IMR-90 (cell line): ENCODE results near the gene DOHH. TPM values are rescaled to one million over a fixed set of nuclear protein-coding genes. Genes with fewer than 3 reads are reported as not detected.
A peak's percentile ranks its signal among the peaks of the same experiment; 100 is the strongest.

Source experiments
- ATAC-seq: fragments of 200-7000 bp; cut with Tn5 transposase; 2 replicates; pipeline ENCODE4 v1.9.1; 2020; ENCODE audit warnings: low read depth, mild to moderate bottlenecking, moderate library complexity
- BruUV-seq: library from RNA; stranded (reverse); fragments of 400-500 nt; replicated peaks from 2 replicates; lab custom pipeline; 2021; lab: Mats Ljungman, UMichigan
- CTCF ChIA-PET: fragments of 300-600 bp; formaldehyde crosslinking; extraction: SDS; loops from one replicate; lab custom pipeline; 2021; ENCODE audit warnings: antibody characterized with exemption; lab: Yijun Ruan, JAX
- POLR2A ChIA-PET: fragments of 300-600 bp; sonication (Branson Sonifier 250); formaldehyde crosslinking; loops from one replicate; lab custom pipeline; 2022; ENCODE audit warnings: antibody characterized with exemption; ENCODE audit not compliant: unreplicated experiment; lab: Charles Lee
- DNase-seq: peaks from one replicate; pipeline ENCODE4 v3.0.0; 2013
- H2AFZ ChIP-seq: replicated peaks from 2 replicates; pipeline ENCODE3; 2013; ENCODE audit warnings: low read length, mild to moderate bottlenecking; ENCODE audit not compliant: poor library complexity
- H2AK5ac ChIP-seq: 2 replicates; pipeline ENCODE4 v1.6.1; 2013; ENCODE audit warnings: low read depth, low read length, inconsistent platforms
- H2AK9ac ChIP-seq: replicated peaks from 2 replicates; pipeline ENCODE3; 2013; ENCODE audit warnings: mild to moderate bottlenecking, low read depth, low read length, moderate library complexity; ENCODE audit not compliant: poor library complexity
- H2BK120ac ChIP-seq: 2 replicates; pipeline ENCODE4 v1.6.1; 2013; ENCODE audit warnings: low read depth, low read length, inconsistent platforms
- H2BK15ac ChIP-seq: 3 replicates; pipeline ENCODE4 v1.6.1; 2013; ENCODE audit warnings: low read depth, low read length, inconsistent platforms
- H2BK20ac ChIP-seq: 2 replicates; pipeline ENCODE4 v1.6.1; 2013; ENCODE audit warnings: low read depth, mild to moderate bottlenecking, inconsistent platforms, low read length, moderate library complexity
- H2BK5ac ChIP-seq: 2 replicates; pipeline ENCODE4 v1.6.1; 2013; ENCODE audit warnings: mild to moderate bottlenecking, low read depth, low read length, inconsistent platforms; ENCODE audit not compliant: poor library complexity, severe bottlenecking
- H3K14ac ChIP-seq: replicated peaks from 2 replicates; pipeline ENCODE4 v1.6.1; 2013; ENCODE audit warnings: low read depth, low read length, inconsistent platforms
- H3K18ac ChIP-seq: 2 replicates; pipeline ENCODE4 v1.6.1; 2013; ENCODE audit warnings: low read depth, low read length, control low read depth
- H3K23ac ChIP-seq: 2 replicates; pipeline ENCODE4 v1.6.1; 2013; ENCODE audit warnings: low read depth, low read length, inconsistent platforms
- H3K27ac ChIP-seq: 2 replicates; pipeline ENCODE4 v1.5.1; 2013; ENCODE audit warnings: mild to moderate bottlenecking, control low read depth, low read length; ENCODE audit not compliant: insufficient read depth
- H3K27me3 ChIP-seq: 2 replicates; pipeline ENCODE4 v1.6.1; 2013; ENCODE audit warnings: low read length; ENCODE audit not compliant: control insufficient read depth, insufficient read depth
- H3K36me3 ChIP-seq: 2 replicates; pipeline ENCODE4 v1.6.1; 2013; ENCODE audit warnings: low read length, mixed read lengths; ENCODE audit not compliant: control insufficient read depth, insufficient read depth
- H3K4ac ChIP-seq: 2 replicates; pipeline ENCODE4 v1.6.1; 2013; ENCODE audit warnings: low read depth, low read length, inconsistent platforms
- H3K4me1 ChIP-seq: 2 replicates; pipeline ENCODE4 v1.6.1; 2013; ENCODE audit warnings: low read length, mixed read lengths; ENCODE audit not compliant: control insufficient read depth, insufficient read depth
- H3K4me2 ChIP-seq: 2 replicates; pipeline ENCODE4 v1.6.1; 2013; ENCODE audit warnings: low read depth, mild to moderate bottlenecking, control low read depth, low read length, moderate library complexity
- H3K4me3 ChIP-seq: 2 replicates; pipeline ENCODE4 v1.5.1; 2013; ENCODE audit warnings: low read depth, mild to moderate bottlenecking, control low read depth, low read length, moderate library complexity; ENCODE audit not compliant: insufficient read depth
- H3K56ac ChIP-seq: 2 replicates; pipeline ENCODE4 v1.6.1; 2013; ENCODE audit warnings: low read length, inconsistent platforms; ENCODE audit not compliant: insufficient read depth; ENCODE audit errors: extremely low read depth
- H3K79me1 ChIP-seq, 2 experiments: 2 replicates each; pipeline ENCODE4 v1.6.1; 2013; ENCODE audit warnings: low read length in 2 of 2, inconsistent platforms in 1 of 2, low read depth in 1 of 2
- H3K9ac ChIP-seq: 2 replicates; pipeline ENCODE4 v1.6.1; 2013; ENCODE audit warnings: low read depth, low read length, control low read depth
- H3K9me1 ChIP-seq: 2 replicates; pipeline ENCODE4 v1.6.1; 2013; ENCODE audit warnings: low read length, inconsistent platforms; ENCODE audit not compliant: insufficient read depth
- H3K9me3 ChIP-seq: 2 replicates; pipeline ENCODE4 v1.6.1; 2013; ENCODE audit warnings: low read length; ENCODE audit not compliant: control insufficient read depth, insufficient read depth
- H4K20me1 ChIP-seq: 2 replicates; pipeline ENCODE4 v1.6.1; 2013; ENCODE audit warnings: low read length, inconsistent platforms; ENCODE audit not compliant: insufficient read depth
- H4K5ac ChIP-seq: 2 replicates; pipeline ENCODE4 v1.6.1; 2013; ENCODE audit warnings: mild to moderate bottlenecking, low read depth, low read length, control low read depth
- H4K8ac ChIP-seq, 2 experiments: 2 replicates each; pipeline ENCODE4 v1.6.1; 2013; ENCODE audit warnings: low read depth in 2 of 2, low read length in 2 of 2, control low read depth in 1 of 2, inconsistent platforms in 1 of 2
- H4K91ac ChIP-seq: 2 replicates; pipeline ENCODE4 v1.6.1; 2013; ENCODE audit warnings: low read depth, low read length, inconsistent platforms; ENCODE audit not compliant: insufficient read depth
- BHLHE40 ChIP-seq: fragments of 150-350 bp; IDR thresholded peaks from 2 replicates; pipeline ENCODE4 v1.6.1; 2016; ENCODE audit warnings: mild to moderate bottlenecking, low read depth, low read length
- CEBPB ChIP-seq: IDR thresholded peaks from 2 replicates; pipeline ENCODE4 v1.6.1; 2012; ENCODE audit warnings: low read depth, low read length, improper control_type of control experiment
- CHD1 ChIP-seq: IDR thresholded peaks from 2 replicates; pipeline ENCODE4 v1.6.1; 2012; ENCODE audit warnings: low read depth, low read length, improper control_type of control experiment
- MAFK ChIP-seq: IDR thresholded peaks from 2 replicates; pipeline ENCODE4 v1.6.1; 2012; ENCODE audit warnings: low read depth, low read length, improper control_type of control experiment
- MAZ ChIP-seq: IDR thresholded peaks from 2 replicates; pipeline ENCODE4 v1.6.1; 2012; ENCODE audit warnings: low read depth, mild to moderate bottlenecking, low read length, improper control_type of control experiment, moderate library complexity, borderline replicate concordance
- MXI1 ChIP-seq: IDR thresholded peaks from 2 replicates; pipeline ENCODE4 v1.6.1; 2012; ENCODE audit warnings: low read depth, mild to moderate bottlenecking, low read length, moderate library complexity, borderline replicate concordance
- POLR2A ChIP-seq: IDR thresholded peaks from 2 replicates; pipeline ENCODE4 v1.6.1; 2012; ENCODE audit warnings: mild to moderate bottlenecking, low read depth, low read length
- SMC3 ChIP-seq: fragments of 150-350 bp; IDR thresholded peaks from 2 replicates; pipeline ENCODE4 v1.6.1; 2016; ENCODE audit warnings: low read depth, mild to moderate bottlenecking, antibody characterized with exemption, low read length, moderate library complexity
- USF2 ChIP-seq: fragments of 150-350 bp; IDR thresholded peaks from 2 replicates; pipeline ENCODE4 v1.6.1; 2017; ENCODE audit warnings: mild to moderate bottlenecking, antibody characterized with exemption, low read length, low read depth
- WGBS, 2 experiments: methylation state at CpG; one replicate each; pipeline versions ENCODE4 v1.1.5 to v1.1.7; 2013; ENCODE audit warnings: missing lambda C conversion rate in 2 of 2; ENCODE audit not compliant: insufficient read length in 1 of 2; ENCODE audit errors: extremely low coverage in 2 of 2; 5-methylcytosine and 5-hydroxymethylcytosine counted together
- dilution Hi-C: fragments of 300-500 bp; cut with HindIII; formaldehyde crosslinking; loops from one replicate; pipeline ENCODE4 v1.14.3; 2018; ENCODE audit warnings: low sequenced_read_pairs; ENCODE audit not compliant: unreplicated experiment
- in situ Hi-C: fragments of 300-500 bp; cut with MboI; formaldehyde crosslinking; loops from 3 replicates; pipeline ENCODE4 v1.14.3; 2019; ENCODE audit warnings: low sequenced_read_pairs, inconsistent platforms, mixed read lengths
- intact Hi-C: fragments of 100-400 bp; cut with micrococcal nuclease; formaldehyde crosslinking; loops from 2 replicates; pipeline ENCODE4 v1.10.0; 2022
- polyA plus RNA-seq, 3 experiments: library from polyadenylated mRNA; depleted of rRNA; stranded (reverse); fragments of >200 nt; gene quantifications; 2 replicates each; pipeline ENCODE4 v1.2.3, GENCODE V29; 2012; ENCODE audit warnings: low replicate concordance in 1 of 3
- total RNA-seq: library from RNA; depleted of rRNA; stranded (reverse); fragments of >200 nt; gene quantifications from 2 replicates; pipeline ENCODE4 v1.2.3, GENCODE V29; 2012

The DOHH gene
- total and polyA plus RNA-seq, 2 of the 4 experiments (the other 2 are of a cell fraction) = 3.2 to 9.2 TPM

GRCh38 chr19:3459089-3459881 lies 41.2 kb downstream of the DOHH start:
- intact Hi-C loops = no loop called here
- no peaks in the 10 kb centered on the region for H3K27me3 ChIP-seq
- 0 out of 2 replicates have a peak overlapping the region, but pooled peaks have one; percentile 17 for H3K4me2 ChIP-seq

More at GRCh38 chr19:3459089-3459881, 41.2 kb downstream of the DOHH start:
- DNase-seq = peak; percentile 94
- ChIA-PET POLR2A (no interaction called here), CTCF (no interaction called here)
- Histone ChIP-seq H3K27ac (peak overlapping the region; percentile 51), H4K91ac (peak overlapping the region; percentile 68), H3K23ac (peak overlapping the region; percentile 24; the same call in 1 of the 2 replicates), H4K8ac (peak overlapping the region; percentile 51 to 74; a peak in 2 of 4 replicates), H3K18ac (no peak overlapping the region), H2BK20ac (peak overlapping the region; percentile 18; the same call in 1 of the 2 replicates), H3K4ac (peak overlapping the region; percentile 67), H3K14ac (peak overlapping the region; percentile 70; the same call in 1 of the 2 replicates), H3K9me1 (peaks cover 6% of the 10 kb centered on the region; the same call in 1 of the 2 replicates), H3K56ac (no peak overlapping the region), H3K79me1 (peaks cover 37 to 71% of the 10 kb centered on the region in 2 experiments), H3K36me3 (peaks cover 43% of the 10 kb centered on the region), H2BK120ac (peak overlapping the region; percentile 68; the same call in 1 of the 2 replicates), H3K9ac (peak overlapping the region; percentile 24; the same call in 1 of the 2 replicates), H2BK15ac (peak overlapping the region; percentile 90), H3K4me1 (peaks cover 29% of the 10 kb centered on the region), H2AFZ (peak overlapping the region; percentile 72), H3K4me3 (no peak overlapping the region), H2AK9ac (peak overlapping the region; percentile 90), H4K20me1 (peaks cover 49% of the 10 kb centered on the region), H2BK5ac (peak overlapping the region; percentile 63), H4K5ac (no peak overlapping the region; the same call in 1 of the 2 replicates), H3K9me3 (no peaks in the 10 kb centered on the region), H2AK5ac (peak overlapping the region; percentile 94)
- peak; percentile 90 for ATAC-seq
- in situ Hi-C loops = no loop called here
- dilution Hi-C loops = no loop called here
- WGBS, 2 experiments = 40% methylated on average over 6 of the region's 26 CpGs; no CpG with 5 or more reads in 1 of the 2 experiments
- TF ChIP-seq MAZ (peak; percentile 95), SMC3 (no peak), POLR2A (peak; percentile 34; the same call in 1 of the 2 replicates), MAFK (peak; percentile 97), USF2 (0 out of 2 replicates have a peak, but pooled peaks have one; percentile 19), CEBPB (peak; percentile 11; the same call in 1 of the 2 replicates), BHLHE40 (peak; percentile 55; the same call in 1 of the 2 replicates), CHD1 (no peak), MXI1 (peak; percentile 72; the same call in 1 of the 2 replicates)
- no TSS peak for BruUV-seq
